ENCODE data around the gene FASLG.

FASLG gene

GRCh38 chr1:172653015-172653709 lies 5.7 kb upstream of the FASLG start:
- DNase-seq (ENCODE audit: low read depth in 1 of 2, low spot score in 1 of 2) = peak; percentile 14 to 22
- Histone ChIP-seq H3K27ac (replicated peaks) (no peak overlapping the region), H3K27me3 (ENCODE audit: insufficient read depth, poor library complexity, severe bottlenecking) (no peaks in the 10 kb centered on the region), H3K4me3 (replicated peaks; ENCODE audit: insufficient read depth, low read length) (no peak overlapping the region)
- TF ChIP-seq REST (IDR thresholded peaks at IDR 0.05; ENCODE audit: insufficient replicate concordance, low read depth) = no peak
- no peak for TF ChIP-seq GABPA (IDR thresholded peaks at IDR 0.05; ENCODE audit: low read depth)
- no peak for TF ChIP-seq SPI1 (IDR thresholded peaks at IDR 0.05; ENCODE audit: borderline replicate concordance, low read depth)
- no peak for TF ChIP-seq POLR2AphosphoS5 (IDR thresholded peaks at IDR 0.05; ENCODE audit: low read depth)
- TF ChIP-seq, protein P1, sequence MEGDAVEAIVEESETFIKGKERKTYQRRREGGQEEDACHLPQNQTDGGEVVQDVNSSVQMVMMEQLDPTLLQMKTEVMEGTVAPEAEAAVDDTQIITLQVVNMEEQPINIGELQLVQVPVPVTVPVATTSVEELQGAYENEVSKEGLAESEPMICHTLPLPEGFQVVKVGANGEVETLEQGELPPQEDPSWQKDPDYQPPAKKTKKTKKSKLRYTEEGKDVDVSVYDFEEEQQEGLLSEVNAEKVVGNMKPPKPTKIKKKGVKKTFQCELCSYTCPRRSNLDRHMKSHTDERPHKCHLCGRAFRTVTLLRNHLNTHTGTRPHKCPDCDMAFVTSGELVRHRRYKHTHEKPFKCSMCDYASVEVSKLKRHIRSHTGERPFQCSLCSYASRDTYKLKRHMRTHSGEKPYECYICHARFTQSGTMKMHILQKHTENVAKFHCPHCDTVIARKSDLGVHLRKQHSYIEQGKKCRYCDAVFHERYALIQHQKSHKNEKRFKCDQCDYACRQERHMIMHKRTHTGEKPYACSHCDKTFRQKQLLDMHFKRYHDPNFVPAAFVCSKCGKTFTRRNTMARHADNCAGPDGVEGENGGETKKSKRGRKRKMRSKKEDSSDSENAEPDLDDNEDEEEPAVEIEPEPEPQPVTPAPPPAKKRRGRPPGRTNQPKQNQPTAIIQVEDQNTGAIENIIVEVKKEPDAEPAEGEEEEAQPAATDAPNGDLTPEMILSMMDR (IDR thresholded peaks at IDR 0.05; ENCODE audit: insufficient read depth, low read length) = no peak

GRCh38 chr1:172654535-172654934 lies 4.4 kb upstream of the FASLG start:
- H3K4me3 ChIP-seq (replicated peaks; ENCODE audit: insufficient read depth, low read length) = no peak overlapping the region
- no peaks in the 10 kb centered on the region for H3K27me3 ChIP-seq (ENCODE audit: insufficient read depth, poor library complexity, severe bottlenecking)
- no peak for DNase-seq (ENCODE audit: low read depth in 1 of 2, low spot score in 1 of 2)
- H3K27ac ChIP-seq (replicated peaks) = no peak overlapping the region
- TF ChIP-seq, protein P1 (IDR thresholded peaks at IDR 0.05; ENCODE audit: insufficient read depth, low read length) = no peak
- TF ChIP-seq POLR2AphosphoS5 (IDR thresholded peaks at IDR 0.05; ENCODE audit: low read depth) (no peak), REST (IDR thresholded peaks at IDR 0.05; ENCODE audit: insufficient replicate concordance, low read depth) (no peak), GABPA (IDR thresholded peaks at IDR 0.05; ENCODE audit: low read depth) (no peak), SPI1 (IDR thresholded peaks at IDR 0.05; ENCODE audit: borderline replicate concordance, low read depth) (no peak)

DNA sequence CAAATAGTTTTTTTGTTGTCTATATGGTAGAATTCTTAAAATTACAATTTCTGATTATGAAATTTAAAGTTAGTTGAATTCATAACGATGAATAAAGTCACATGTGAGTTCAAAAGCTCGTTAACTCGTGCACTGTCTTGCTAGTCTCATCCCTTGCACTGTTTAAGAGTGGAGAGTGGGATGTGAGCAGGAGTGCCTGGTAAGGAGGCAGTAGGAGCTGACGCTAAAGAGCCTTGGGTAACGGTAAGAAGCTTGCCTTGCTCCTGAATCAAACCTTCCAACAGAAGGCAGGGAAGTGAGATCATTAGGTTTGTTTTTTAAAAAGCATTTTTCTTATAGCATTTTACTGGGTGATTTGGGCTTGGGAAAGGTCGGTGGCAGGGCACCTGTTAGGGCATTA lies 2.3 kb upstream of the FASLG start:
- Histone ChIP-seq H3K4me3 (replicated peaks; ENCODE audit: insufficient read depth, low read length) (no peak overlapping the region), H3K27ac (replicated peaks) (no peak overlapping the region), H3K27me3 (ENCODE audit: insufficient read depth, poor library complexity, severe bottlenecking) (no peaks in the 10 kb centered on the region)
- no peak for DNase-seq (ENCODE audit: low read depth in 1 of 2, low spot score in 1 of 2)
- TF ChIP-seq POLR2AphosphoS5 (IDR thresholded peaks at IDR 0.05; ENCODE audit: low read depth) = no peak
- no peak for TF ChIP-seq SPI1 (IDR thresholded peaks at IDR 0.05; ENCODE audit: borderline replicate concordance, low read depth)
- TF ChIP-seq GABPA (IDR thresholded peaks at IDR 0.05; ENCODE audit: low read depth) = no peak
- TF ChIP-seq, protein P1 (IDR thresholded peaks at IDR 0.05; ENCODE audit: insufficient read depth, low read length) = no peak
- TF ChIP-seq REST (IDR thresholded peaks at IDR 0.05; ENCODE audit: insufficient replicate concordance, low read depth) = no peak
